T-cell (primary cell): Measurements from ENCODE around the gene ZNF683. TPM values are rescaled to one million over a fixed set of nuclear protein-coding genes. Genes with fewer than 3 reads are reported as not detected.
A peak's percentile ranks its signal among the peaks of the same experiment; 100 is the strongest.

ENCODE experiments used
- ATAC-seq, 4 experiments: fragments of 200-7000 bp in 3 of 4; fragments of 150-1000 bp in 1 of 4; cut with Tn5 transposase; replicated peaks in 1 of 4; 1 replicate in 3 of 4; 2 replicates in 1 of 4; pipeline ENCODE4 v1.10.0; 2021; ENCODE audit warnings: moderate library complexity in 3 of 4, mild to moderate bottlenecking in 2 of 4, moderate number of reproducible peaks in 1 of 4
- CTCF ChIA-PET, 2 donors: fragments of 300-600 bp; sonication (Branson Sonifier 250); formaldehyde crosslinking; loops; one replicate each; lab custom pipeline; 2022; ENCODE audit warnings: antibody characterized with exemption in 2 of 2; lab: Charles Lee
- POLR2A ChIA-PET, 2 donors: fragments of 300-600 bp; sonication (Branson Sonifier 250); formaldehyde crosslinking; loops; one replicate each; lab custom pipeline; 2022; ENCODE audit warnings: antibody characterized with exemption in 2 of 2; lab: Charles Lee
- DNase-seq, 35 experiments: peaks; one replicate each; pipeline versions ENCODE4 v3.0.0 to v3.0.0-alpha.2; 2013 to 2023
- H3K27ac ChIP-seq: one replicate; pipeline ENCODE4 v1.5.1; 2013; ENCODE audit warnings: low read length
- H3K27me3 ChIP-seq, 2 experiments: replicated peaks in 1 of 2; 1 replicate in 1 of 2; 2 replicates in 1 of 2; pipeline versions ENCODE4 v1.6.1 to v1.7.0; 2013; ENCODE audit warnings: low read length in 1 of 2, mixed read lengths in 1 of 2; ENCODE audit not compliant: control insufficient read depth in 2 of 2, insufficient read depth in 2 of 2; ENCODE audit errors: extremely low read depth in 1 of 2
- H3K36me3 ChIP-seq, 2 donors: 1 replicate in 1 of 2; 2 replicates in 1 of 2; pipeline versions ENCODE4 v1.6.1 to v1.7.0; 2013; ENCODE audit warnings: low read length in 1 of 2; ENCODE audit not compliant: control insufficient read depth in 2 of 2, insufficient read depth in 1 of 2; ENCODE audit errors: extremely low read depth in 1 of 2
- H3K4me1 ChIP-seq, 2 experiments: 1 replicate in 1 of 2; 2 replicates in 1 of 2; pipeline versions ENCODE4 v1.6.1 to v1.7.0; 2013; ENCODE audit warnings: low read length in 2 of 2, mixed read lengths in 1 of 2; ENCODE audit not compliant: insufficient read depth in 2 of 2, control insufficient read depth in 1 of 2; ENCODE audit errors: extremely low read depth in 1 of 2
- H3K4me3 ChIP-seq, 2 donors: 1 replicate in 1 of 2; 2 replicates in 1 of 2; pipeline versions ENCODE4 v1.5.1 to v1.7.0; 2013; ENCODE audit warnings: mild to moderate bottlenecking in 2 of 2, low read length in 1 of 2, moderate library complexity in 1 of 2; ENCODE audit not compliant: control insufficient read depth in 1 of 2; ENCODE audit errors: extremely low read depth in 1 of 2
- H3K9me3 ChIP-seq: 2 replicates; pipeline ENCODE4 v1.7.0; 2013
- H3K27ac Mint-ChIP-seq, 2 donors: one replicate each; pipeline ENCODE4 v1.8.0; 2020 to 2021; ENCODE audit warnings: mild to moderate bottlenecking in 2 of 2, mixed read lengths in 2 of 2
- H3K27me3 Mint-ChIP-seq, 2 donors: one replicate each; pipeline ENCODE4 v1.8.0; 2021 to 2022; ENCODE audit warnings: mixed read lengths in 2 of 2
- H3K36me3 Mint-ChIP-seq: one replicate; pipeline ENCODE4 v1.8.0; 2021; ENCODE audit warnings: mixed read lengths
- H3K4me1 Mint-ChIP-seq, 3 donors: one replicate each; pipeline ENCODE4 v1.8.0; 2020 to 2022; ENCODE audit warnings: mixed read lengths in 3 of 3, mild to moderate bottlenecking in 1 of 3
- H3K4me3 Mint-ChIP-seq, 3 donors: one replicate each; pipeline ENCODE4 v1.8.0; 2020 to 2022; ENCODE audit warnings: mild to moderate bottlenecking in 3 of 3, mixed read lengths in 3 of 3, moderate library complexity in 3 of 3
- H3K9me3 Mint-ChIP-seq, 3 donors: one replicate each; pipeline ENCODE4 v1.8.0; 2020 to 2022; ENCODE audit warnings: mixed read lengths in 3 of 3
- WGBS: methylation state at CpG from one replicate; pipeline ENCODE4 v1.1.5; 2013; ENCODE audit warnings: missing lambda C conversion rate; ENCODE audit not compliant: insufficient coverage; 5-methylcytosine and 5-hydroxymethylcytosine counted together
- total RNA-seq, 35 experiments: library from RNA in 6 of 35; stranded (reverse) in 6 of 35; fragments of 120-200 nt in 1 of 35; gene quantifications; one replicate each; pipeline versions ENCODE4 v1.2.1 to v1.2.4 and lab custom pipeline; 2013 to 2026

ZNF683 gene
- total RNA-seq, 5 donors from 2014 or later (not counting 1 experiment from before 2014, with no cell fraction given) = 0.32 to 23.1 (median 5.3) TPM

- Mint-ChIP-seq H3K27me3 (no peaks in the 10 kb centered on the region), H3K4me1 (peaks cover 48 to 60% (median 58%) of the 10 kb centered on the region in 3 donors), H3K36me3 (peaks cover 40% of the 10 kb centered on the region), H3K9me3 (no peaks in the 10 kb centered on the region), H3K4me3 (peak overlapping the region; percentile 88 to 99 (median 99)), H3K27ac (peak overlapping the region; percentile 95 to 99)
- Histone ChIP-seq H3K36me3 (peaks cover 9 to 46% of the 10 kb centered on the region in 2 donors), H3K27me3 (no peaks in the 10 kb centered on the region), H3K4me1 (peaks cover 26 to 51% of the 10 kb centered on the region in 2 experiments), H3K9me3 (no peaks in the 10 kb centered on the region), H3K27ac (peak overlapping the region; percentile 44), H3K4me3 (peak overlapping the region; percentile 41 to 89)
- DNase-seq = peak; percentile 81 to 98 (median 93)
- ChIA-PET CTCF (interaction anchor here (0.6 to 2.9 kb wide), 29 partner anchors 13 to 193 kb away, joined by 3 to 23 read pairs (median 5); partner anchors contain the start of genes CEP85 (in 2 of the 2), SH3BGRL3 (in 2 of the 2) and ZNF593 (in 1 of the 2)), POLR2A (interaction anchor here in 1 of 2 donors (0.6 kb wide), 1 partner anchor 218 kb away, joined by 8 read pairs; no protein-coding TSS in a partner anchor)
- WGBS = 0% methylated on average over 6 of the region's 16 CpGs
- peak; percentile 66 to 78 (median 75) for ATAC-seq
These were observed 51.1 kb downstream of the ZNF683 start for GRCh38 chr1:26321315-26322041.

GRCh38 chr1:26320896-26321295, 51.7 kb downstream of the ZNF683 start:
- Mint-ChIP-seq H3K27ac (peak overlapping the region; percentile 95 to 99), H3K27me3 (no peaks in the 10 kb centered on the region), H3K36me3 (peaks cover 40% of the 10 kb centered on the region), H3K4me1 (peaks cover 54 to 66% (median 64%) of the 10 kb centered on the region in 3 donors), H3K9me3 (no peaks in the 10 kb centered on the region), H3K4me3 (peak overlapping the region; percentile 88 to 99 (median 99))
- Histone ChIP-seq H3K27ac (peak overlapping the region; percentile 44), H3K36me3 (peaks cover 9 to 46% of the 10 kb centered on the region in 2 donors), H3K4me3 (peak overlapping the region; percentile 41 to 89), H3K4me1 (peaks cover 31 to 57% of the 10 kb centered on the region in 2 experiments), H3K9me3 (no peaks in the 10 kb centered on the region), H3K27me3 (no peaks in the 10 kb centered on the region)
- peak in 2 of 35 experiments; percentile 13 to 27 for DNase-seq
- POLR2A ChIA-PET = interaction anchor here in 1 of 2 donors (0.6 kb wide), 1 partner anchor 218 kb away, joined by 8 read pairs; no protein-coding TSS in a partner anchor
- peak in 3 of 4 experiments; percentile 5 to 17 (median 7) for ATAC-seq
- WGBS = 0% methylated on average over 1 of the region's 2 CpGs
- CTCF ChIA-PET = interaction anchor here (0.6 to 2.9 kb wide), 15 partner anchors 32 to 96 kb away, joined by 3 to 23 read pairs (median 7); partner anchors contain the start of genes SH3BGRL3 (in 2 of the 2) and CEP85 (in 1 of the 2)

- H3K36me3 ChIP-seq = peaks cover 4 to 35% of the 10 kb centered on the region in 2 donors
- DNase-seq (peak in 3 of 35 experiments; percentile 26 to 30 (median 27)), ATAC-seq (no peak)
- POLR2A ChIA-PET = interaction anchor here (0.6 to 1.5 kb wide), 11 partner anchors 10 to 305 kb away, joined by 3 to 10 read pairs (median 3); partner anchors contain the start of gene UBXN11 (in 1 of the 2)
- peak overlapping the region; percentile 25 for H3K27ac ChIP-seq
- peak overlapping the region; percentile 89 to 96 for H3K4me3 ChIP-seq
- H3K36me3 Mint-ChIP-seq = peaks cover 36% of the 10 kb centered on the region
- WGBS = 2% methylated on average over 4 of the region's 9 CpGs
- H3K27ac Mint-ChIP-seq = peak overlapping the region; percentile 90 to 92
- H3K9me3 ChIP-seq = no peaks in the 10 kb centered on the region
- H3K4me1 ChIP-seq = peaks cover 47 to 80% of the 10 kb centered on the region in 2 experiments
- H3K4me3 Mint-ChIP-seq = peak overlapping the region; percentile 88 to 99 (median 99)
- no peaks in the 10 kb centered on the region for H3K27me3 Mint-ChIP-seq
- H3K27me3 ChIP-seq = no peaks in the 10 kb centered on the region
- H3K4me1 Mint-ChIP-seq = peaks cover 73 to 84% (median 80%) of the 10 kb centered on the region in 3 donors
- CTCF ChIA-PET = interaction anchor here (0.5 to 3.5 kb wide), 16 partner anchors 11 to 148 kb away, joined by 3 to 21 read pairs (median 5); partner anchors contain the start of genes CEP85 (in 1 of the 2), UBXN11 (in 1 of the 2) and ZNF593 (in 1 of the 2)
- H3K9me3 Mint-ChIP-seq = no peaks in the 10 kb centered on the region
These were observed 54.0 kb downstream of the ZNF683 start for GRCh38 chr1:26318338-26319064.

GRCh38 chr1:26317612-26318337, 54.8 kb downstream of the ZNF683 start, which contains the start of gene CD52:
TSS of gene CD52 (plus strand) at chr1:26317958. CDS start at chr1:26318018, 60 bp downstream.
- no peaks in the 10 kb centered on the region for H3K9me3 Mint-ChIP-seq
- Histone ChIP-seq H3K36me3 (peaks cover 4 to 28% of the 10 kb centered on the region in 2 donors), H3K4me1 (peaks cover 47 to 79% of the 10 kb centered on the region in 2 experiments), H3K27me3 (no peaks in the 10 kb centered on the region), H3K9me3 (no peaks in the 10 kb centered on the region), H3K4me3 (peak within 1 kb of the TSS; percentile 89 to 96), H3K27ac (peak within 1 kb of the TSS; percentile 25)
- no peaks in the 10 kb centered on the region for H3K27me3 Mint-ChIP-seq
- H3K4me1 Mint-ChIP-seq = peaks cover 71 to 82% (median 79%) of the 10 kb centered on the region in 3 donors
- peak within 1 kb of the TSS; percentile 88 to 99 (median 99) for H3K4me3 Mint-ChIP-seq
- POLR2A ChIA-PET = interaction anchor here (0.5 to 1.5 kb wide), 11 partner anchors 10 to 306 kb away, joined by 3 to 5 read pairs (median 3); partner anchors contain the start of gene UBXN11 (in 1 of the 2)
- 3% methylated on average over 9 of the region's 12 CpGs for WGBS
- ATAC-seq (peak; percentile 79 to 82 (median 80)), DNase-seq (peak; percentile 46 to 84 (median 74))
- peak within 1 kb of the TSS; percentile 90 to 92 for H3K27ac Mint-ChIP-seq
- CTCF ChIA-PET = interaction anchor here (0.6 to 3.5 kb wide), 12 partner anchors 11 to 148 kb away, joined by 3 to 21 read pairs (median 4); partner anchors contain the start of genes UBXN11 (in 1 of the 2) and ZNF593 (in 1 of the 2)
- H3K36me3 Mint-ChIP-seq = peaks cover 32% of the 10 kb centered on the region

- peaks cover 65 to 76% (median 74%) of the 10 kb centered on the region in 3 donors for H3K4me1 Mint-ChIP-seq
- DNase-seq = no peak
These were observed 55.4 kb downstream of the ZNF683 start for GRCh38 chr1:26317146-26317545.

More at GRCh38 chr1:26317146-26317545, 55.4 kb downstream of the ZNF683 start:
- ChIA-PET POLR2A (interaction anchor here (0.8 to 1.0 kb wide), 3 partner anchors 11 to 46 kb away, joined by 3 read pairs; no protein-coding TSS in a partner anchor), CTCF (interaction anchor here (0.6 to 3.5 kb wide), 7 partner anchors 9 to 111 kb away, joined by 3 to 21 read pairs (median 5); partner anchors contain the start of gene UBXN11 (in 1 of the 2))
- H3K4me3 Mint-ChIP-seq = peak overlapping the region; percentile 88 to 99 (median 99)
- peaks cover 26% of the 10 kb centered on the region for H3K36me3 Mint-ChIP-seq
- peak overlapping the region; percentile 25 for H3K27ac ChIP-seq
- H3K4me3 ChIP-seq = peak overlapping the region; percentile 89 to 96
- 50% methylated on average over 1 of the region's 2 CpGs for WGBS
- H3K36me3 ChIP-seq = peaks cover 0 to 22% of the 10 kb centered on the region in 2 donors
- no peaks in the 10 kb centered on the region for H3K27me3 ChIP-seq
- no peaks in the 10 kb centered on the region for H3K9me3 ChIP-seq
- H3K27ac Mint-ChIP-seq = peak overlapping the region; percentile 90 to 92
- ATAC-seq = no peak
- H3K9me3 Mint-ChIP-seq = no peaks in the 10 kb centered on the region
- H3K4me1 ChIP-seq = peaks cover 47 to 74% of the 10 kb centered on the region in 2 experiments
- H3K27me3 Mint-ChIP-seq = no peaks in the 10 kb centered on the region
